GM21576 (cell line): ENCODE data around the gene DLGAP4.

Source experiments
- ATAC-seq: cut with Tn5 transposase; IDR thresholded peaks from one replicate; pipeline ENCODE4 v1.9.1; 2021; ENCODE audit warnings: mild to moderate bottlenecking, moderate library complexity; ENCODE audit not compliant: unreplicated experiment

Gene DLGAP4

GRCh38 chr20:36305602-36306551 is at the start of gene DLGAP4:
Gene DLGAP4, plus strand, starts transcription at chr20:36306339. Its CDS starts 125,379 bp downstream, at chr20:36431718.
- no peak for ATAC-seq

- ATAC-seq = no peak
Observed at GRCh38 chr20:36259177-36260061, 46.7 kb upstream of the DLGAP4 start.

- no peak for ATAC-seq
Observed at GRCh38 chr20:36260316-36260715, 45.8 kb upstream of the DLGAP4 start.

- ATAC-seq = no peak
Observed at GRCh38 chr20:36261389-36262105, 44.6 kb upstream of the DLGAP4 start.

GRCh38 chr20:36262440-36262839 is 43.7 kb upstream of the DLGAP4 start:
- ATAC-seq = no peak

- no peak for ATAC-seq
Observed at GRCh38 chr20:36264426-36265246, 41.5 kb upstream of the DLGAP4 start.

GRCh38 chr20:36266189-36266588 is 40.0 kb upstream of the DLGAP4 start:
- ATAC-seq = no peak

GRCh38 chr20:36267605-36268381 is 38.3 kb upstream of the DLGAP4 start:
- ATAC-seq = no peak

GRCh38 chr20:36268440-36269342 is 37.4 kb upstream of the DLGAP4 start:
- no peak for ATAC-seq

- no peak for ATAC-seq
Observed at GRCh38 chr20:36269507-36269906, 36.6 kb upstream of the DLGAP4 start.

- ATAC-seq = no peak
Observed at GRCh38 chr20:36270744-36271638, 35.1 kb upstream of the DLGAP4 start.

- no peak for ATAC-seq
Observed at GRCh38 chr20:36271639-36272546, 34.2 kb upstream of the DLGAP4 start.

- ATAC-seq = no peak
Observed at GRCh38 chr20:36272547-36273220, 33.5 kb upstream of the DLGAP4 start.

GRCh38 chr20:36273414-36274180 is 32.5 kb upstream of the DLGAP4 start:
- ATAC-seq = no peak
